Measurements from ENCODE around the gene GABRD. TPM values are rescaled to one million over a fixed set of nuclear protein-coding genes. Genes with fewer than 3 reads are reported as not detected.

Gene GABRD
- total and polyA plus RNA-seq, 2 of the 13 experiments (the other 11 are each of a cell fraction or from before 2014, with no cell fraction given) = not detected

DNA sequence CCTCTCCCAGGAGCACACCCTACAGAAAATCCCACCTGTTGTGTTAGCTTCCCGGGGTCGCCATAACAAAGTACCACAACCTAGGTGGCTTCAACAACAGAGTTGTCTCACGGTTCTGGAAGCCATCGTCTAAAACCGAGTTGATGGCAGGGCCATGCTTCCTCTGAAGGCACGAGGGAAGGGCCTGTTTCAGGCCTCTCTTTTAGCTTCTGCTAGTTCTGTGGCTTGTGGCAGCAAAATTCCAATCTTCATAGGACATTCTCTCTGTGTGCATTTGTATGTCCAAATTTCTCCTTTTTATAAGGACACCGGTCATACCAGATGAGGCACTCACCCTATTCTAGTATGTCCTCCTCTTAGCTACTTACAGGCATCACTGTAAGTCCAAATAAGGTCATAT lies 18.7 kb upstream of the GABRD start (continued):
- TF ChIP-seq HNRNPK (IDR thresholded peaks at IDR 0.05; ENCODE audit: low read depth, low read length, poor library complexity, severe bottlenecking) = no peak
- TF ChIP-seq ZNF614 (CRISPR knock-in tag; IDR thresholded peaks at IDR 0.05; ENCODE audit: borderline replicate concordance) = no peak
- TF ChIP-seq ZNF282 (IDR thresholded peaks at IDR 0.05; ENCODE audit: partially characterized antibody) = no peak
- no peak for TF ChIP-seq MXI1 (IDR thresholded peaks at IDR 0.05; ENCODE audit: borderline replicate concordance, low read depth, low read length)
- TF ChIP-seq, protein P1, sequence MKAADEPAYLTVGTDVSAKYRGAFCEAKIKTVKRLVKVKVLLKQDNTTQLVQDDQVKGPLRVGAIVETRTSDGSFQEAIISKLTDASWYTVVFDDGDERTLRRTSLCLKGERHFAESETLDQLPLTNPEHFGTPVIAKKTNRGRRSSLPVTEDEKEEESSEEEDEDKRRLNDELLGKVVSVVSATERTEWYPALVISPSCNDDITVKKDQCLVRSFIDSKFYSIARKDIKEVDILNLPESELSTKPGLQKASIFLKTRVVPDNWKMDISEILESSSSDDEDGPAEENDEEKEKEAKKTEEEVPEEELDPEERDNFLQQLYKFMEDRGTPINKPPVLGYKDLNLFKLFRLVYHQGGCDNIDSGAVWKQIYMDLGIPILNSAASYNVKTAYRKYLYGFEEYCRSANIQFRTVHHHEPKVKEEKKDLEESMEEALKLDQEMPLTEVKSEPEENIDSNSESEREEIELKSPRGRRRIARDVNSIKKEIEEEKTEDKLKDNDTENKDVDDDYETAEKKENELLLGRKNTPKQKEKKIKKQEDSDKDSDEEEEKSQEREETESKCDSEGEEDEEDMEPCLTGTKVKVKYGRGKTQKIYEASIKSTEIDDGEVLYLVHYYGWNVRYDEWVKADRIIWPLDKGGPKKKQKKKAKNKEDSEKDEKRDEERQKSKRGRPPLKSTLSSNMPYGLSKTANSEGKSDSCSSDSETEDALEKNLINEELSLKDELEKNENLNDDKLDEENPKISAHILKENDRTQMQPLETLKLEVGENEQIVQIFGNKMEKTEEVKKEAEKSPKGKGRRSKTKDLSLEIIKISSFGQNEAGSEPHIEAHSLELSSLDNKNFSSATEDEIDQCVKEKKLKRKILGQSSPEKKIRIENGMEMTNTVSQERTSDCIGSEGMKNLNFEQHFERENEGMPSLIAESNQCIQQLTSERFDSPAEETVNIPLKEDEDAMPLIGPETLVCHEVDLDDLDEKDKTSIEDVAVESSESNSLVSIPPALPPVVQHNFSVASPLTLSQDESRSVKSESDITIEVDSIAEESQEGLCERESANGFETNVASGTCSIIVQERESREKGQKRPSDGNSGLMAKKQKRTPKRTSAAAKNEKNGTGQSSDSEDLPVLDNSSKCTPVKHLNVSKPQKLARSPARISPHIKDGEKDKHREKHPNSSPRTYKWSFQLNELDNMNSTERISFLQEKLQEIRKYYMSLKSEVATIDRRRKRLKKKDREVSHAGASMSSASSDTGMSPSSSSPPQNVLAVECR (CRISPR knock-in tag; IDR thresholded peaks at IDR 0.05; ENCODE audit: borderline replicate concordance) = no peak
- TF ChIP-seq CENPT (CRISPR knock-in tag; IDR thresholded peaks at IDR 0.05; ENCODE audit: low read depth) = no peak
- TF ChIP-seq, protein P2, sequence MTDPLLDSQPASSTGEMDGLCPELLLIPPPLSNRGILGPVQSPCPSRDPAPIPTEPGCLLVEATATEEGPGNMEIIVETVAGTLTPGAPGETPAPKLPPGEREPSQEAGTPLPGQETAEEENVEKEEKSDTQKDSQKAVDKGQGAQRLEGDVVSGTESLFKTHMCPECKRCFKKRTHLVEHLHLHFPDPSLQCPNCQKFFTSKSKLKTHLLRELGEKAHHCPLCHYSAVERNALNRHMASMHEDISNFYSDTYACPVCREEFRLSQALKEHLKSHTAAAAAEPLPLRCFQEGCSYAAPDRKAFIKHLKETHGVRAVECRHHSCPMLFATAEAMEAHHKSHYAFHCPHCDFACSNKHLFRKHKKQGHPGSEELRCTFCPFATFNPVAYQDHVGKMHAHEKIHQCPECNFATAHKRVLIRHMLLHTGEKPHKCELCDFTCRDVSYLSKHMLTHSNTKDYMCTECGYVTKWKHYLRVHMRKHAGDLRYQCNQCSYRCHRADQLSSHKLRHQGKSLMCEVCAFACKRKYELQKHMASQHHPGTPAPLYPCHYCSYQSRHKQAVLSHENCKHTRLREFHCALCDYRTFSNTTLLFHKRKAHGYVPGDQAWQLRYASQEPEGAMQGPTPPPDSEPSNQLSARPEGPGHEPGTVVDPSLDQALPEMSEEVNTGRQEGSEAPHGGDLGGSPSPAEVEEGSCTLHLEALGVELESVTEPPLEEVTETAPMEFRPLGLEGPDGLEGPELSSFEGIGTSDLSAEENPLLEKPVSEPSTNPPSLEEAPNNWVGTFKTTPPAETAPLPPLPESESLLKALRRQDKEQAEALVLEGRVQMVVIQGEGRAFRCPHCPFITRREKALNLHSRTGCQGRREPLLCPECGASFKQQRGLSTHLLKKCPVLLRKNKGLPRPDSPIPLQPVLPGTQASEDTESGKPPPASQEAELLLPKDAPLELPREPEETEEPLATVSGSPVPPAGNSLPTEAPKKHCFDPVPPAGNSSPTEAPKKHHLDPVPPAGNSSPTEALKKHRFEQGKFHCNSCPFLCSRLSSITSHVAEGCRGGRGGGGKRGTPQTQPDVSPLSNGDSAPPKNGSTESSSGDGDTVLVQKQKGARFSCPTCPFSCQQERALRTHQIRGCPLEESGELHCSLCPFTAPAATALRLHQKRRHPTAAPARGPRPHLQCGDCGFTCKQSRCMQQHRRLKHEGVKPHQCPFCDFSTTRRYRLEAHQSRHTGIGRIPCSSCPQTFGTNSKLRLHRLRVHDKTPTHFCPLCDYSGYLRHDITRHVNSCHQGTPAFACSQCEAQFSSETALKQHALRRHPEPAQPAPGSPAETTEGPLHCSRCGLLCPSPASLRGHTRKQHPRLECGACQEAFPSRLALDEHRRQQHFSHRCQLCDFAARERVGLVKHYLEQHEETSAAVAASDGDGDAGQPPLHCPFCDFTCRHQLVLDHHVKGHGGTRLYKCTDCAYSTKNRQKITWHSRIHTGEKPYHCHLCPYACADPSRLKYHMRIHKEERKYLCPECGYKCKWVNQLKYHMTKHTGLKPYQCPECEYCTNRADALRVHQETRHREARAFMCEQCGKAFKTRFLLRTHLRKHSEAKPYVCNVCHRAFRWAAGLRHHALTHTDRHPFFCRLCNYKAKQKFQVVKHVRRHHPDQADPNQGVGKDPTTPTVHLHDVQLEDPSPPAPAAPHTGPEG (CRISPR knock-in tag; IDR thresholded peaks at IDR 0.05) = no peak
- no peak for TF ChIP-seq ZNF773 (CRISPR knock-in tag; IDR thresholded peaks at IDR 0.05; ENCODE audit: borderline replicate concordance)
- TF ChIP-seq SIX1 (CRISPR knock-in tag; IDR thresholded peaks at IDR 0.05; ENCODE audit: borderline replicate concordance) = no peak
- TF ChIP-seq, protein P3, sequence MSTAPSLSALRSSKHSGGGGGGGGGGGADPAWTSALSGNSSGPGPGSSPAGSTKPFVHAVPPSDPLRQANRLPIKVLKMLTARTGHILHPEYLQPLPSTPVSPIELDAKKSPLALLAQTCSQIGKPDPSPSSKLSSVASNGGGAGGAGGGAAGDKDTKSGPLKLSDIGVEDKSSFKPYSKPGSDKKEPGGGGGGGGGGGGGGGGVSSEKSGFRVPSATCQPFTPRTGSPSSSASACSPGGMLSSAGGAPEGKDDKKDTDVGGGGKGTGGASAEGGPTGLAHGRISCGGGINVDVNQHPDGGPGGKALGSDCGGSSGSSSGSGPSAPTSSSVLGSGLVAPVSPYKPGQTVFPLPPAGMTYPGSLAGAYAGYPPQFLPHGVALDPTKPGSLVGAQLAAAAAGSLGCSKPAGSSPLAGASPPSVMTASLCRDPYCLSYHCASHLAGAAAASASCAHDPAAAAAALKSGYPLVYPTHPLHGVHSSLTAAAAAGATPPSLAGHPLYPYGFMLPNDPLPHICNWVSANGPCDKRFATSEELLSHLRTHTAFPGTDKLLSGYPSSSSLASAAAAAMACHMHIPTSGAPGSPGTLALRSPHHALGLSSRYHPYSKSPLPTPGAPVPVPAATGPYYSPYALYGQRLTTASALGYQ (CRISPR knock-in tag; IDR thresholded peaks at IDR 0.05) = no peak
- TF ChIP-seq ATF2 (CRISPR knock-in tag; IDR thresholded peaks at IDR 0.05) = no peak
- TF ChIP-seq ZNF124 (CRISPR knock-in tag; IDR thresholded peaks at IDR 0.05) = no peak

Data from HepG2 (cell line).